GM21381 (cell line): ENCODE measurements around the gene RPH3AL.
"Not testable (repeated sequence)": the region's sequence is repeated elsewhere in the genome, so short reads cannot be mapped to it uniquely, and the experiment has no call there.

Experiments
- ATAC-seq: cut with Tn5 transposase; IDR thresholded peaks from one replicate; pipeline ENCODE4 v1.9.1; 2021; ENCODE audit warnings: mild to moderate bottlenecking, moderate library complexity; ENCODE audit not compliant: unreplicated experiment

Gene RPH3AL

DNA sequence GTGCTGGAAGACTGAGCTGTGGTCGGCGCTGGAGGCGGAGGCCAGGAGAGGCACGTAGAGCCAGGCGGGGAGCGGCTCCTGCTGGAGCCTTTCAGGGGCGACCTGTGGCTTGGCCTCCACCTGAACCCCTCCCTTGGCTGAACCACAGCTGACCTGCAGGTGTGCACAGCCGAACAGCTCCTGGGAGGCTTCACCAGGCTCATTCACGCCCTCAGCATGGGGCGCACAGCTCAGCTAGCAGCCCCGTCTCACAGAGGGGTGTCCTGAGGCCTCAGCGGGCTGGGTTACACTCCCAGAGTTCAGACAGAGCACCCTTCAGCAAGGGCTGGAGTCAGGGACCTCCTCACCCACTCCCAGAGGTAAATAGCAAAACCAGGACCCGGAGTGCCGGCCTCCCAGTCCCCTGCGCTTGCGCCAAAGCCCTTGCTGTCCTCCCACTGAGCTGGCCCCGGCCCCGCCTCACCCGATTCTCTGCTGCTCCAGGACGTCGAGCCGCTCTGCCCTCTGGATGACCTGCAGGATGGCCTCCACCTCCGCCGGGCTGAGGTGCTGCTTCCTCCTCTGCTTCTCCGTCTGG lies 31.7 kb downstream of the RPH3AL start:
- ATAC-seq: no peak

DNA sequence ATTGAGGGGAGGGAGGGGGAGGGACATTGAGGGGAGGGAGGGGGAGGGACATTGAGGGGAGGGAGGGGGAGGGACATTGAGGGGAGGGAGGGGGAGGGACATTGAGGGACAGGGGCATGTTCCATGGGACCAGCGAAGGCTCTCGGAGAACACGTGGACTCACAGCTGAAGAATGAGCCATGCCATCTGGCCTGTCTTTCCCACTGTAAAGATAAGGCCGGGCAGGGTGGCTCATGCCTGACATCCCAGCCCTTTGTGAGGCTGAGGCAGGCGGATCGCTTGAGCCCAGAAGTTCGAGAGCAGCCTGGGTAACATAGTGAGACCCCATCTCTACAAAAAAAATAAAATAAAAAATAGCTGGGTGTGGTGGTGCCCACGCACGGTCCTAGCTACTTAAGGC lies 32.5 kb downstream of the RPH3AL start:
- no peak for ATAC-seq

DNA sequence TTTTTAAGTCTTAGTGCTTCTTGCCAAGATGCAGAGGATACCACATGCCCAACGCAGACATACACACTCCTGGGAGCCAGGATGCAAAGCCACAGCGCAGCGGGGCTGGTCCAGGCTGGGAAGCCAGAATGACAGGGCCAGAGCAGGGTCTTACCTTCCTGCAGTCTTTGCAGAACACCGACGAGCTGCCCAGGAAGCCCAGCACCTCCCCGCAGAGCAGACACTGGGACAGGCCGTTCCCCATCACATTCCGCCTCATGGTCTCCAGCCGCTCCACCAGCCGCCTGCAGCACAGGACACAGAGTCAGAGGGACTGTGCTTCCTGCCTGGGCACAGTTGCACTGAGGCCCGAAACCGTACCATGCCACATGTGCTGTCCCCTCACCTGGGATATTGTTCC lies 33.3 kb downstream of the RPH3AL start:
- no peak for ATAC-seq

DNA sequence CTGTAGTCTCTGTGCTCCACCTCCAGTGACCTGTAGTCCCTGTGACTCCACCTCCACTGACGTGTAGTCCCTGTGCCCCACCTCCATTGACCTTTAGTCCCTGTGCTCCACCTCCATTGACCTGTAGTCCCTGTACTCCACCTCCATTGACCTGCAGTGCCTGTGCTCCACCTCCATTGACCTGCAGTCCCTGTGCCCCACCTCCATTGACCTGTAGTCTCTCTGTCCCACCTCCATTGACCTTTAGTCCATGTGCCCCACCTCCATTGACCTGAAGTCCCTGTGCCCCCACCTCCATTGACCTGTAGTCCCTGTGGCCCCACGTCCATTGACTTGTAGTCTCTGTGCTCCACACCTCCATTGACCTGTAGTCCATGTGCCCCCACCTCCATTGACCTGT lies 35.5 kb downstream of the RPH3AL start:
- not testable (repeated sequence) for ATAC-seq

DNA sequence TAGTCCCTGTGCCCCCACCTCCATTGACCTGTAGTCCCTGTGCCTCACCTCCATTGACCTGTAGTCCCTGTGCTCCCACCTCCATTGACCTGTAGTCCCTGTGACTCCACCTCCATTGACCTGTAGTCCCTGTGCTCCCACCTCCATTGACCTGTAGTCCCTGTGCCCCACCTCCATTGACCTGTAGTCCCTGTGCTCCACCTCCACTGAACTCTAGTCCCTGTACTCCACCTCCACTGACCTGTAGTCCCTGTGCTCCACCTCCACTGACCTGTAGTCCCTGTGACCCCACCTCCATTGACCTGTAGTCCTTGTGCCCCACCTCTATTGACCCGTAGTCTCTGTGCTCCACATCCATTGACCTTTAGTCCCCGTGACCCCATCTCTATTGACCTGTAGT lies 37.2 kb downstream of the RPH3AL start:
- ATAC-seq: not testable (repeated sequence)

DNA sequence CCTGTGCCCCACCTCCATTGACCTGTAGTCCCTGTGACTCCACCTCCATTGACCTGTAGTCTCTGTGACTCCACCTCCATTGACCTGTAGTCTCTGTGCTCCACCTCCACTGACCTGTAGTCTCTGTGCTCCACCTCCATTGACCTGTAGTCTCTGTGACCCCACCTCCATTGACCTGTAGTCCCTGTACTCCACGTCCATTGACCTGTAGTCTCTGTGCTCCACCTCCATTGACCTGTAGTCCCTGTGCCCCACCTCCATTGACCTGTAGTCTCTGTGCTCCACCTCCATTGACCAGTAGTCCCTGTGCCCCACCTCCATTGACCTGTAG lies 38.0 kb downstream of the RPH3AL start:
- not testable (repeated sequence) for ATAC-seq

DNA sequence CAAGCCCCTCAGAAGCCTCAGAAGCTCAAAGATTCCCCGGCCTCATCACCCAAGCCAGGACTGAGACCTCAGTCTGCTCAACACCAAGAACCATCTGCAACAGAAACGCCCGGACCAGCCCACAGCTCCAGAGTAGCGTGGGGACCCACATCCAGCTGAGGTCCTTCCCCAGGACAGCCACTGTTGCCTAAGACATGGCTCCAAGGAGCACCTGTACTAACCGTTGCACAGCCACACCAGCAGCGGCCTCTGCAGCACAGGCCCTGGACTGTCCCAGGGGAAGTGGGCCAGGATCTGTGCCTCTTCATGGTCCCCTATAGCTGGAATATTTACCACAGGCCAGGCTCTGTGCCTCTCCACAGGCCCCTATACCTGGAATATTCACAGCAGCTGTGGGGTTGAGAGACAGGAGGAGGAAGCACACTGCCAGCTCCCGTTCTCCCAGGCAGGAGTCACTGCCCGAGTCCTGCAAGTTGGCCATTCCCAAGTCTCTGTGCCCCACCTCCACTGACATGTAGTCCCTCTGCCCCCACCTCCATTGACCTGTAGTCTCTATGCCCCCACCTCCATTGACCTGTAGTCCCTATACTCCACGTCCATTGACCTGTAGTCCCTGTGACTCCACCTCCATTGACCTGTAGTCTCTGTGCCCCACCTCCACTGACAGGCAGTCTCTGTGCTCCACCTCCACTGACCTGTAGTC lies 38.5 kb downstream of the RPH3AL start:
- no peak for ATAC-seq

DNA sequence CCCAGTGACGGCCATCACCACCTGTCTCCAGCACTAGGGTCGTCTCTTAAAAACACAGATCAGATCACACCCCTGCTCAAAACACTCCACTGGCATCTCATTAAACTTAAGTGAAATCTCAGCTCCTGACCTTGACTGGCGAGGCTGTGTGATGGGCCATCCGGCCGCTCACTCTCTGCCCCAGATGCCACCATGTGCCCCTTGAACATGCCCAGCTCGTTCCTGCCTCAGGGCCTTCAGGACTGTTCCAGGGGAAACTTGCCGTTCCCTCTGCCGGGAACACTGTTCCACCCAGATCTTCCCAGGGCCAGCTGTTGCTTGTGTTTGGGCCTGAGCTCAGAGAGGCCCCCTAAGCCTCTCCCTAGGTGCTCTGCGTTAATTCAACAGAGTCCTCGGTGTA lies 39.4 kb downstream of the RPH3AL start:
- ATAC-seq: no peak

DNA sequence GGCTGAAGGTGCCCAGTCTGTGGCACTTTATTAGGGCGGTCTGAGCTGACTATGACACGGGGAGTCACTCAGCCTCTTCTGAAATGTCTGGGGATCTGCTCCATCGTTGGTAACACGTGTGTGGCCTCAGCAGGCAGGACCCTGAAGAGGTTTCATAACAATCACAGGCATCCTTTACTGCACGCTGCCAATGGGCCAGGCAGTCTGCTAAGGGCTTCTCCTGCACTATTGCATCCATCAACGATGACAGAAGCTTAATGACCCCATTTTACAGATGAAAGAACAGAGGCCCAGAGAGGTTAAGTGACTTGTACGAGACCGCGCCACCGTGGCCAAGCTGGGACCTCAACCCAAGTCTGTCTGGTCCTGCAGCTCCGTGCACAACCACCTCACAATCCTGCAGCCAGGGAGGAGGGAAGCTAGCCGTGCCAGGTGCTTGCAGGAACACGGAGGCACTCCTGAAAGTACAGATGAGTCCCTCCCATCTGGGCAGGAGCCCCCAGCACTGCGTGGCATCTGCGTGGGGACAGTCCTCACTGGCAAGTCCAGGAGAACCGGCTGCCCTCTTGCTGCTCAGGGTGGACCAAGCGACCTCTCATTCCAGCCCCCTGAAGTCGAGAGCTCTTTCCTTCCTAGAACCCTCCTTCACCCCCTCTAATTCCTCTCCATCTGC lies 40.0 kb downstream of the RPH3AL start:
- ATAC-seq: no peak

DNA sequence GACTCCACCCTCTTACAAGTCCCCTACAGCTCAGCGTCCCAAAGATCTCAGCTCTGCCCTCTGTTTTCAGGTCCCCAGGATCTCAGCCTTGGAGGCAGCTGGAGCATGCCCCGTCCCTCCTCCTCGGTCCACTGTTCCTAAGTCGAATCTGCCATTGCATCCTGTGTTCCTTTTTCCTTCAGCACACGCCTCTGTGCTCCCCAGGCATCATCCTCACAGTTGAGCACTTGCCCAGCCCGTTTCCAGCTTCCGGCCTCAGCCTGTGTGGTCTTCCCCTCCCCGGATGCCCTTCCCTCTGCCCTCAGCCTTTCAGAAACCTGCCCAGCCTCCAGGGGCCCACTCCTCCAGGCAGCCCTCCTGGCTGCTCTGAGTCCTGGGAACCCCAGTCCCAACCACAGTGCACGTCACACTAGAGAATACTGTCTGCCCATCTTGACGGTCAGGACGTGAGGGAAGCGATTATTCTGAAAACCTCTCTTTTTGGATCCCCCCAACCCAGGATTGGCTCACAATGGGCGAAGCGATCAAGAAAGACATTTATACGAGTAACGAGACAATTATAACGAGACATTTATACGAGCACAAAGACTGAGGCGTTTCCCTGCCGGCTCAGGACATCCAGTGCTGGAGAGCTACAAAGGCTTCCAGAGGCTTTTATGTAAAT lies 41.4 kb downstream of the RPH3AL start:
- no peak for ATAC-seq

DNA sequence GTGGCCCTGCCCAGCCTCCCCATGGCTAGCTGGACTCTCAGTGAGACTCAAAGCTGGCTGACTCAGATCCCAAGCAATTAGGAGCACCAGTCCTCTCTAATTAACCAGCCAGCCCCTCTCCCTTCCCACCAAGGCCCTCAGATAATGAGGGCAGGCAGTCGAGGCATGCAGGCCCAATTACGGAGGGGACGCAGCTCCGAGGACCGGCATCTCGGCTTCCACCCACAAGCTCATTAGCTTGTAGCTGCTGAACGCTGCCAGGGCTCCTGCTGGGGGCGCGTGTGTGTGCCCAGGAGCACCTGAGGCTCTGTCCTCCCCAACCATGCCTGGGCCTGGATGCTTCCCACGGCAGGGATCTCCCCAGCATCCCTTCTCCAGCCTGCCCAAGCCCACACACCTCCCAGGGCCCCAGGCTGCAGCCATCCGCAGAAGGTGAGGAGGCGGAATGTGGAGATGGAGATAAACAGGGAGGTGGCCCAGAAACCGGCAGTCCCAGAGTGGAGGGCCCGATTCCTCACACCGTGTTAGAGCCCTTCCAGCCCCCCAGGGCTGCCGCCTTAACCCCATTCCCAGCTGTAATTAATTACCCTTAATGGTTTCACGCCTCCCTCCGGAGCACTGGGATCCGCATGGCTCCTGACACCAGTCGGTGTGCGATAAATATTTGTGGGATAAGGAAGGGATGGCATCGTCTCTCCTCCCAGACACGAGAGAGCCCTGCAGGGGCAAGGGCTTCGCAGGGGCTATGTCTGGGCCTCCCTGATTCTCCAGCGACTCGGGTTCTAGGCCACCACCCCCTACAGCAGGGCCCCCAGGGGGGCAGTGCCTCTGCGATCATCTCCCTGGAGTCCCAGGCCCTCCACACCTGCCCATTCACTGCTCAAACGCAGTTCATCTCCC lies 42.2 kb downstream of the RPH3AL start:
- no peak for ATAC-seq

DNA sequence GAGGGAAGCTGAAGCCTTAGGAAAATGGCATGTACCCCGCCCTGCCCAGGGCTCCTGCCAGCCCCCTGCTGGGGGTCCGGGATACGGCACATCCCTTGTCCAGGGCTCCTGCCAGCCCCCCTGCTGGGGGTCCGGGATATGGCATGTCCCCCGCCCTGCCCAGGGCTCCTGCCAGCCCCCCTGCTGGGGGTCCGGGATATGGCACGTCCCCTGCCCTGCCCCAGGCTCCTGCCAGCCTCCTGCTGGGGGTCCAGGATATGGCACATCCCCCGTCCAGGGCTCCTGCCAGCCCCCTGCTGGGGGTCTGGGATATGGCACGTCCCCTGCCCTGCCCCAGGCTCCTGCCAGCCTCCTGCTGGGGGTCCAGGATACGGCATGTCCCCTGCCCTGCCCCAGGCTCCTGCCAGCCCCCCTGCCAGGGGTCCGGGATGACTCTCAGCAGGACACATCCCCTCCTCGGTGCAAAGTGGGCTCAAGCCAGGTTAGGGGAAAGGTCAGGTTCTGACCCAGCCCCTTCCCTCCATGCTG lies 43.2 kb downstream of the RPH3AL start:
- ATAC-seq: no peak

DNA sequence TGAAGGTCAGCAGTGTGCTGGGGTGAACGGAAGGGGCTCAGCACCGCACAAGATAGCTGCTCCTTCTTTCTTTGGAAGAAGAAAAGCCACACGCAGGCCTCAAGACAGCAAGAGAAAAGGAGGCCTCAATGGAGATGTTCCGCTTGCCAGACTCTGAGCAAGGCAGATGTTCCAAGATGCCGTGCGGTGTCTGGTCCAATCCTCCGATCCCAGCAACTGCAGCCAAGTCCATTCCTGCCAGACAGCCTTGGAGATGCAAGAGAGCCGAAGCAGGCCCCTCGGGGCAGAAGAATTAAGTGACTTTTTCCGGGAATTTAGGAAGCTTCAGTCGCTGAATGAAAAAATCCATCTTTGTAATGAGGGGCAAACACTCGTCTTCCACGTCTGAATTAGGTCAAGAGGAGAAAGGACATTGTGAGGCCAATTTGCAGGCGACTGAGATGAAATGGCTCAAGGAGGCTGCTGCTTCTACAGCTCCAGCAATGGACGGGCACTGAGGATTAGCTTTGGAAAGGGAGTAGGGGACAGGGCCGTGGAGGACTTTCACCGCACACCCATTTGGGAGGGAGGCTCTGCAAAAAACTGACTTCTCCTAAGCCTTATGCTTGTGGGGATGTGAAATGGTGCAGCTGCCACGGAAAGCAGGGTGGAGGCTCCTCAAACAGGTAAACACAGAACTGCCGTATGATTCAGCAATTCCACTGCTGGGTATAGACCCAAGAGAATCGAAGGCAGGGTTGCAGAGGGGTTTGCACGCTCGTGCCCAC lies 44.7 kb downstream of the RPH3AL start:
- no peak for ATAC-seq

DNA sequence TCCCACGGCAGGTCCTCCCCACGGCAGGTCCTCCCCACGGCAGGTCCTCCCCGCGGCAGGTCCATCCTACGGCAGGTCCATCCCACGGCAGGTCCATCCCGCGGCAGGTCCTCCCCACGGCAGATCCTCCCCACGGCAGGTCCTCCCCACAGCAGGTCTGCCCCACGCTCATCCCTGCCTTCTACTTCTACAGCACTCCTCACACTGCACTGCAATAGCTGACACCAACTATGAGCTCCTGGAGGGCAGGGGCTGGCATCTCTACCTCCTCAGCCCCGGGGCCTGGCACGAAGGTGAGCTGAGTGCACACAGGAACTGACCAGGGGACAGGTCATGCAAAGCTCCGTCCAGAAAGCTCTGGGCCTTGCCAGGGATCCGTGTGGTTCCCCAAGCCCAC lies 45.3 kb downstream of the RPH3AL start:
- ATAC-seq: no peak

DNA sequence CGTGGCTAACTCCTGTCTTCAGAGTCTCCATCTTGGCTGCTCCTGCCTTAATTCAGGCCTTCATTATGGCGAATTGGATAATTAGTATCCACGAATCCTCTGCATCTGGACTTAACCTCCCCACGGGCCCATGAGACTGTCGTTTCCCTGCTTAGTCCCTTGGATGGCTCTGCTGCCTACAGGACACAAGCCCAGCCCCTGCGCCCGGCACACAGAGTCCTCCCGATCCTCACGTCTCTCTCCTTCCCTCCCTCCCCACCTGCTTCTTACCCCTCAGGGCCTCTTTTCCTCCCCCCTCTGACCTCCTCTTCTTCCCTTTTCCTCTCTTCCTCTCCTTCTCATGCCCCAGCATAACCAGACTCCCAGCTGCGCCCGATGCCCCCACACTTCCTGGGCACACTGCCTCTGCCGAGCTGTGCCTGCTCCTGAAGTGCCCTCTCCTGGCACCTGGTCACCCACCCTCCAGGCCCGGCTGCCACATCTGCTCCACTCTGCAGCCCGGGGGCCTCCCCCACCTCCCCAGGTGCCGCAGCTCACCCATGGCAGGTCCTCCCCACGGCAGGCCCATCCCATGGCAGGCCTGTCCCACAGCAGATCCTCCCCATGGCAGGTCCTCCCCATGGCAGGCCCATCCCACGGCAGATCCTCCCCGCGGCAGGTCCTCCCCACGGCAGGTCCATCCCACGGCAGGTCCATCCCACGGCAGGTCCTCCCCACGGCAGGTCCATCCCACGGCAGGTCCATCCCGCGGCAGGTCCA lies 45.9 kb downstream of the RPH3AL start:
- no peak for ATAC-seq

DNA sequence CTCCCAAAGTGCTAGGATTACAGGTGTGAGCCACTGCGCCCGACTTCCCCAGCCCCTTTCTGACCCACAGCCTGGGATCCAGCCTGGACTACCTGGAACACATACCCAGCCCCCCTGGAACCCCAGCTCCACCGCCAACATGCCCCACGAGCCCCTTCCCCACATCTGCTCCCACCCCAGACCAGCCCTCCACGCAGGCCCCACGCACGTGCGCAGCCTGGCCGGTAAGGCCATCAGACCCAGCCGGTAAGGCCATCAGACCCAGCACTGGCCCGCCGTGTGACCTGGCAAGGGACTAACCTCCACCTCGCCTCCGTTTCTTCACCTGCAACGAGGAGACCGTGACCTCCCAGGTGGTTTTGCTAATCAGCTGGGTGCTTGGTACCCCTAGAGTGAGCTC lies 46.5 kb downstream of the RPH3AL start:
- no peak for ATAC-seq

DNA sequence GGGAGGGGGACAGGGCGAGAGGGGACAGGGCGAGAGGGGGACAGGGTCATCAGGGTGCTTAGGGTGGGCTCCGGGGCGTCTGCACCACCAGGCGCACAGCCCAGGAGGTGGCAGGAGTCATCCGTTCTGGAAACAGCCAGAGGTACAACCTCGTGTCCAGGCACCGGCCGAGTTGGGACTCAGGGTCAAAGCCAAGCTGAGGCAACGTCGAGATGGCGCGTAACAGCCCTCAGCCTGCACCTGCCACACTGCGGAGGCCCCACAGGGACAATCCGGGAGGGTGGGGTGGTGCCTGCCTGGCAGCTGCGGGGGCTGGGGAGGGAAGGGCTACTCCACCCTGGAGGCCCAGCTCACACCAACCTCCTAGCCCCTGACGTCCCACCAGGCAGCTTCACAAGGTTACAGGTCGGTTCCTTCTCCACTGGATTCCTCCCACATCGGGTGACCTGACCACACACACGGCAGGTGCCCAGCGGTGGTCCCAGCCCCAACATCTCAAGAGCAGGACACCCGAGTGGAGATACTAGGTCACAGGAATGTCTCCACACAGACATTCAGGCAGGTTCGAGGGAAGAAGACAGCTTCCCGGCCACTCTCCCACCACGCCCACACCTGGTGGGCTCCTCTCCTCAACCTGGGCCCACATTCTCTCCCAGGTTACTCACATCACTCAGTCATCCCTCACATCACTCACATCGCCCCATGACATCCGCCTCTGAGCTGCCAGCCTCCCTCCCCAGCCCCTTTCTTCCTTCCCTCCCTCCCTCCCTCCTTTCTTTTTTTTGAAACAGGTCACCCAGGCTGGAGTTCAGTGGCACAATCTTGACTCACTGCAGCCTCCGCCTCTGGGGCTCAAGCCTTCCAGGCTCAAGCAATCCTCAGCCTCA lies 47.3 kb downstream of the RPH3AL start:
- ATAC-seq: no peak

DNA sequence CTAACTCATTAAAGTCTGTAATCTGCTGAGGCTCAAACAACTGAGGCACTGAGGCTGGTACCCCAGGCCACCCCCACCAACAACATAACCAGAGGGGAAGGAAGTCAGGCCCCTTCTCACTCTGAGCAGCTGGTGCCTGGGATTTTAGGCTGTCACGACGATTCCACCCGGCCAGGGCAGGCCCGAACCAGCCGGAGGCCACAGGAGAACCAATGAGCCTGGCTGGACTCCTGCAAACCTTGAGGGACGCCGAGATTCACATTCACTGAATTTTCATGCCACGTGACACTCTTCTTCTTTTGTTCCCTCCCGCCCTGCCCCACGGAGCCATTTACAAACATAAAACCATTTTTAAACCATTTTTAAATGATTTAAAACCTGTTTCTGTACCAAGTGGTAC lies 48.1 kb downstream of the RPH3AL start:
- ATAC-seq: no peak
